Adrenal gland (tissue), 12 donors: ENCODE results near the gene IL32. TPM values are rescaled to one million over a fixed set of nuclear protein-coding genes. Genes with fewer than 3 reads are reported as not detected.

ENCODE experiments used
- DNase-seq, 7 donors: peaks; one replicate each; pipeline ENCODE4 v3.0.0-alpha.2; 2019 to 2020
- H3K27ac ChIP-seq, 5 donors: fragments of 200-600 bp; sonication (generic) in 4 of 5; 1 replicate in 3 of 5; 2 replicates in 2 of 5; pipeline versions ENCODE4 v1.5.1 to v1.8.0; 2016 to 2020; ENCODE audit warnings: mild to moderate bottlenecking in 1 of 5
- H3K27me3 ChIP-seq: fragments of 200-600 bp; 2 replicates; pipeline ENCODE4 v1.8.0; 2021
- H3K36me3 ChIP-seq, 2 donors: fragments of 200-600 bp; replicated peaks in 1 of 2; 1 replicate in 1 of 2; 2 replicates in 1 of 2; pipeline versions ENCODE4 v1.5.1 to v1.8.0; 2018 to 2022
- H3K4me1 ChIP-seq, 2 donors: fragments of 200-600 bp; replicated peaks in 1 of 2; 1 replicate in 1 of 2; 2 replicates in 1 of 2; pipeline versions ENCODE4 v1.5.1 to v1.8.0; 2018 to 2021
- H3K4me3 ChIP-seq, 4 donors: fragments of 200-600 bp; sonication (generic) in 3 of 4; one replicate each; pipeline ENCODE4 v1.5.1; 2016 to 2018
- H3K9me3 ChIP-seq, 3 donors: fragments of 200-600 bp; sonication (generic) in 1 of 3; replicated peaks in 1 of 3; 1 replicate in 2 of 3; 2 replicates in 1 of 3; pipeline versions ENCODE4 v1.5.1 to v1.8.0; 2016 to 2021
- POLR2A ChIP-seq, 2 donors: fragments of 450-650 bp; IDR thresholded peaks; one replicate each; pipeline ENCODE4 v1.6.1; 2017; ENCODE audit warnings: antibody characterized with exemption in 2 of 2, mild to moderate bottlenecking in 2 of 2, moderate library complexity in 1 of 2
- WGBS, 4 donors: extraction: QIAGEN DNeasy Blood & Tissue Kit in 2 of 4; methylation state at CpG; one replicate each; pipeline versions ENCODE4 v1.1.5 to v1.1.7; 2013 to 2017; 5-methylcytosine and 5-hydroxymethylcytosine counted together
- intact Hi-C, 2 donors: fragments of 100-400 bp; cut with DNase I; formaldehyde crosslinking; loops; one replicate each; pipeline versions ENCODE4 v1.14.1 to v1.15.0; 2022 to 2023
- polyA plus RNA-seq, 3 donors: library from polyadenylated mRNA; stranded (reverse); fragments of 200-250 nt in 2 of 3; fragments of 350-450 nt in 1 of 3; fragmentation: Illumina TruSeq in 1 of 3; extraction: RNeasy Lipid Tissue Mini Kit (QIAGEN cat#74804) in 1 of 3; gene quantifications; one replicate each; pipeline ENCODE4 v1.2.3, GENCODE V29; 2013 to 2014
- total RNA-seq, 9 donors: library from RNA; depleted of rRNA in 4 of 9; stranded (reverse); fragments of >200 nt in 4 of 9; fragments of 120-200 nt in 1 of 9; fragmentation: NEBNext Ultra II Directional in 1 of 9; extraction: Animal tissue kit (Norgen Biotek cat#: 25700) in 1 of 9; gene quantifications; one replicate each; pipeline versions ENCODE4 v1.1.0 to v1.2.4, GENCODE V29; 2013 to 2023
- TF ChIP-seq, protein P1 (sequence below), 6 experiments: fragments of 450-650 bp in 4 of 6; fragments of 200-600 bp in 2 of 6; sonication (generic) in 1 of 6; IDR thresholded peaks; 1 replicate in 5 of 6; 2 replicates in 1 of 6; pipeline versions ENCODE4 v1.5.1 to v1.8.0; 2016 to 2021; ENCODE audit warnings: antibody characterized with exemption in 6 of 6, mild to moderate bottlenecking in 2 of 6, moderate library complexity in 1 of 6
- donor health status: healthy with polysubstance abuse.
- donor health status: Bipolar disorder and iron deficiency.
- donor health status: DM: yes; HTN: yes; CAD: no.
- donor health status: DM: no; HTN: no; CAD: no.
- donor health status: DM: no; HTN: no; CAD: no.
- donor health status: DM: yes; HTN: yes; CAD: no.

The IL32 gene
- total and polyA plus RNA-seq, 12 donors, result 3.9 to 127 (median 23.1) TPM

DNA sequence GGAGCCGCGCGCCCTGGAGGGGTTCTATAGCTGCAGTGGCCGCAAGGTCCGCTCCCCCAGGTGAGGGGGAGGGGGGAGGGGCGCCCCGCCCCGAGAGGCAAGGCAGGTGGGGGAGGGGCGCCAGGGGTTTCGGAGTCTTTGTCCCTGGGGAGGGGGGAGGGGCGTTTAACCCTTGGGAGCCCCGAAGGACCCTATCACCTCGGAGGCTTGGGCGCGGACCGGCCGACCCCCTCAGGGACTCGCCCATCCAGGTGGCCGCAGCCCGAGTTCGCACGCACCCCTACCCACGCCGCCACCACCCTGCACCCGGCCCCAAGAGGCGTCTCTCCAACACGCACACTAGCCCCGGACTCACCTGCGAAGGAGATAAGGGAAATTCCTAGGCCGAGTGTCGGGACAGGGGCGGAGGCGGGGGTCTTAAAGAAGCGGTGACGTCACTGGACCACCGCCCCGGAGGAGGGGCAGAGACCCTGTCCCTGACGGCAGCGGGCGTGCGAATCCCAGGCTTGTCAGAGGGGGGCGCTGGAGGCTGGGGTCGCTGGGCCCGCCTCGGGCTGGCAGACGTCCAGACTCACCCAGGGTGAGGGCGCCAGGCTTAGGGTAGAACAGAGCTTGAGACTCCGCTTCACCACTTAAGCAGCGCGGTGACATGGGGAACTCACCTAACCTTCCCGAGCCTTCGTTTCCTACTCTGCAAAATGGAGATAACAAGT is 47.5 kb upstream of the IL32 start, which contains the start of gene CLDN6:
CLDN6 (minus strand) TSS at position 390 of the 713 bp plus-strand sequence. CDS start 2,162 bp downstream, outside the sequence.
- Histone ChIP-seq H3K27ac (no peak within 1 kb of the TSS), H3K9me3 (no peaks in the 10 kb centered on the region), H3K27me3 (peaks cover 10% of the 10 kb centered on the region), H3K4me1 (peaks cover 23 to 36% of the 10 kb centered on the region in 2 donors), H3K4me3 (no peak within 1 kb of the TSS), H3K36me3 (no peaks in the 10 kb centered on the region)
- intact Hi-C loops, result no loop called here
- TF ChIP-seq, protein P1, sequence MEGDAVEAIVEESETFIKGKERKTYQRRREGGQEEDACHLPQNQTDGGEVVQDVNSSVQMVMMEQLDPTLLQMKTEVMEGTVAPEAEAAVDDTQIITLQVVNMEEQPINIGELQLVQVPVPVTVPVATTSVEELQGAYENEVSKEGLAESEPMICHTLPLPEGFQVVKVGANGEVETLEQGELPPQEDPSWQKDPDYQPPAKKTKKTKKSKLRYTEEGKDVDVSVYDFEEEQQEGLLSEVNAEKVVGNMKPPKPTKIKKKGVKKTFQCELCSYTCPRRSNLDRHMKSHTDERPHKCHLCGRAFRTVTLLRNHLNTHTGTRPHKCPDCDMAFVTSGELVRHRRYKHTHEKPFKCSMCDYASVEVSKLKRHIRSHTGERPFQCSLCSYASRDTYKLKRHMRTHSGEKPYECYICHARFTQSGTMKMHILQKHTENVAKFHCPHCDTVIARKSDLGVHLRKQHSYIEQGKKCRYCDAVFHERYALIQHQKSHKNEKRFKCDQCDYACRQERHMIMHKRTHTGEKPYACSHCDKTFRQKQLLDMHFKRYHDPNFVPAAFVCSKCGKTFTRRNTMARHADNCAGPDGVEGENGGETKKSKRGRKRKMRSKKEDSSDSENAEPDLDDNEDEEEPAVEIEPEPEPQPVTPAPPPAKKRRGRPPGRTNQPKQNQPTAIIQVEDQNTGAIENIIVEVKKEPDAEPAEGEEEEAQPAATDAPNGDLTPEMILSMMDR (IDR thresholded peaks at IDR 0.05), result no peak
- no peak for TF ChIP-seq POLR2A (IDR thresholded peaks at IDR 0.05)
- no peak for DNase-seq
- 3 to 19% (median 8%) methylated on average over 4 to 51 of the region's 52 CpGs for WGBS, 4 donors

DNA sequence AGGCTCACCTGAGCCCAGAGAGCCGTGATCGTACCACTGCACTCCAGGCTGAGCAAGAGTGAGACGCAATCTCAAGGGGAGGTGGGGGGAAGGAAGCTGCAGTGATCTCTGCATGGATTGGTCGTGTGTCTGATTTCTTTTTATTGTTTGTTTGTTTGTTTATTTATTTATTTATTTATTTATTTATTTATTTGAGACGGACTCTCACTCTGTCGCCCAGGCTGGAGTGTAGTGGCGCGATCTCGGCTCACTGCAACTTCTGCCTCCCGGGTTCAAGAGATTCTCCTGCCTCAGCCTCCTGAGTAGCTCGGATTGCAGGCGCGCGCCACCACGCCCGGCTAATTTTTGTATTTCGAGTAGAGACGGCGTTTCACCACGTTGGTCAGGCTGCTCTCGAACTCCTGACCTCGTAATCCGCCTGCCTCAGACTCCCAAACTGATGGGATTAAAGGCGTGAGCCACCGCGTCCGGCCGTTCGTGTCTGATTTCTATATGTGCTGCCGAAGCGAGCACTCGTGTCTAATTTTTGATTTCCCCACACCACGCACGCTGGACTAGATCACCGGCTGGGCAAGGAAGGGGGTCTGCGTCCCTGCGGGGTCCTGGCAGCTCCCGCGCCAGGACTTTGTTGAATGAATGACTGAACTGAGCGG is 45.7 kb upstream of the IL32 start:
- Histone ChIP-seq H3K36me3 (no peaks in the 10 kb centered on the region), H3K27me3 (peaks cover 10% of the 10 kb centered on the region), H3K4me1 (peaks cover 29 to 49% of the 10 kb centered on the region in 2 donors), H3K4me3 (peak overlapping the region in 2 of 4 donors; percentile 83 to 90), H3K27ac (peak overlapping the region in 3 of 5 donors; percentile 97 to 99 (median 99)), H3K9me3 (no peaks in the 10 kb centered on the region)
- no peak for DNase-seq
- WGBS, 4 donors, result 28 to 42% (median 34%) methylated on average over 35 to 40 of the region's 40 CpGs
- TF ChIP-seq, protein P1 (IDR thresholded peaks at IDR 0.05), result no peak
- TF ChIP-seq POLR2A (IDR thresholded peaks at IDR 0.05), result no peak
- intact Hi-C loops, result no loop called here

DNA sequence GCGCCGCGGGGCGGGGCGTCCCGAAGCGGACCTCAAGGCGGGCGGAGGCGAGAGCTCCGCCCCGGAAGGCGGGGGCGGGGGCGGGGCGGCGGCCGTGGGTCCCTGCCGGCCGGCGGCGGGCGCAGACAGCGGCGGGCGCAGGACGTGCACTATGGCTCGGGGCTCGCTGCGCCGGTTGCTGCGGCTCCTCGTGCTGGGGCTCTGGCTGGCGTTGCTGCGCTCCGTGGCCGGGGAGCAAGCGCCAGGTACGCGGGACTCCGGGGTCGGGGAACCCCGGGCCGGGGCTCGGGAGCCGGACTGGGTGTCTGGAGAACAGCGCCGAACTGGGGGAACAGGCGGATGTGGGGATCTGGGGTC is 45.2 kb upstream of the IL32 start, which contains the start of gene TNFRSF12A:
TNFRSF12A (plus strand) TSS at position 122 of the 357 bp plus-strand sequence; CDS start at position 152, 30 bp downstream.
- TF ChIP-seq POLR2A (IDR thresholded peaks at IDR 0.05), result peak; percentile 83 to 94
- TF ChIP-seq, protein P1 (IDR thresholded peaks at IDR 0.05), result peak in 3 of 6 experiments; percentile 8 to 12 (median 9)
- WGBS, 4 donors, result 0 to 1% (median 0%) methylated on average over 6 to 49 of the region's 49 CpGs
- intact Hi-C loops, result no loop called here
- peaks cover 29 to 53% of the 10 kb centered on the region in 2 donors for H3K4me1 ChIP-seq
- peaks cover 10% of the 10 kb centered on the region for H3K27me3 ChIP-seq
- H3K36me3 ChIP-seq, result no peaks in the 10 kb centered on the region
- H3K4me3 ChIP-seq, result peak within 1 kb of the TSS; percentile 38 to 90 (median 68)
- peak; percentile 64 to 83 (median 78) for DNase-seq
- H3K27ac ChIP-seq, result peak within 1 kb of the TSS; percentile 88 to 99 (median 97)
- no peaks in the 10 kb centered on the region for H3K9me3 ChIP-seq
